Left kidney (tissue), 2 donors: Measurements from ENCODE around the gene ITLN1. TPM values are rescaled to one million over a fixed set of nuclear protein-coding genes. Genes with fewer than 3 reads are reported as not detected.
"Not testable (repeated sequence)": the region's sequence is repeated elsewhere in the genome, so short reads cannot be mapped to it uniquely, and the experiment has no call there.

ENCODE experiments used
- DNase-seq: peaks from one replicate; pipeline ENCODE4 v3.0.0-alpha.2; 2013
- polyA plus RNA-seq: library from polyadenylated mRNA; unstranded; fragments of 120-200 nt; gene quantifications from one replicate; pipeline ENCODE4 v1.2.1, GENCODE V29; 2013; ENCODE audit not compliant: insufficient read length

ITLN1 gene
- polyA plus RNA-seq, 1 donor = 1.6 TPM

DNA sequence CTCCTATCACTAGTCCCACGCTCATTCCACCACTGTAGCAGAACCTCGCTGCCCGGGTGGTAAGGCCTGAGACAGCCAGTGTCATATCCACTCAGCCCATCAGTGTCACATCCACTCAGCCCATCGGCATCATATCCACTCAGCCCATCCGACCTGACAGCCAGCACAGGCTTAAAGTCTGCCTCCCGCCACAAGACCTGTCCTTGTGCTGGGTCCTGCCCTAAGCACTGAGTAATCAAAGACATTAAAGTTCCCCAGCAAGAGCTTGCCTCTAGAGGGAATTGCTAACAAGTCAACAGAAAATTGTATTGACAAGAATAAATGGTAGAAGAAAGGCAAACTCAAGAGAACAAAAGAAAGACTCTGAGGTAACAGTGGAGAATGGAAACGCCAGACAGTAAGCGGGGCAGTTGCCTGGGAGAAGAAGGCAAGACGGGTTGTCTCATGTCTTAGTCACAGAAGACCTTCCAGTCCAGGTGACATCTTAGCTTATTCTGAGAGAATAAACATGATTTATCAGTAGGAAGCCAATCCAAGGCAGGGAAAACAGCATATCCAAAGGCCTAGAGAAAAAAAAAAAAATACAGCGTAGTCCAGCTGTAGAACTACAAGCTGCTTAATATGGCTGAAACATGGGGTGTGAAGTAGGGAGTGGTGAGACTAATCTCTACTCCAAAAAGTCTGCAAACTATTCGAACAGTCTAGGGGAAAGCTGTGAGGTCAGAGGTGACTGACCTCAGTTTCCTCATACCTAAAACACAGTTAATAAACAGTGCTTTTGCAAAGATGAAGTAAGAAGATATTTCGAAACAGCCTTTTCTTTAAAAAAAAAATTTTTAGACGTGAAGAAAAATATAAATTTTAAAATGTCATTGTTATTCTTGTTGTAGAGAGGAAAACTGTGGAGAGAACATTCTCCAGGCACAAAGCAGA is 1.1 kb downstream of the ITLN1 start:
- DNase-seq = no peak

DNA sequence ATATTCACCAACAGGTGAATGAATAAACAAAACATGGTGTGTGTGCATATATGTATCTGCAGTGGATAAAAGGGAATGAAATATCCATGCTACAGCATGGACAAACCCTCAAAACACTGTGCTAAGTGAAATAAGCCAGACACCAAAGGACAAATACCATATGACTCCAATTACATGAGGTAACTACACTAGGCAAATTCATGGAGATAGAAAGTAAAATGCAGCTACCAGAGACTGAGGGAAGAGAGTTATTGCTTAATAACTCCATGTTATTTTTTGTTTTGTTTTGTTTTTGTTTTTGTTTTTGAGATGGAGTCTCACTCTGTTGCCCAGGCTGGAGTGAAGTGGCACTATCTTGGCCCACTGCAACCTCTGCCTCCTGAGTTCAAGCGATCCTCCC is 2.4 kb downstream of the ITLN1 start:
- no peak for DNase-seq

DNA sequence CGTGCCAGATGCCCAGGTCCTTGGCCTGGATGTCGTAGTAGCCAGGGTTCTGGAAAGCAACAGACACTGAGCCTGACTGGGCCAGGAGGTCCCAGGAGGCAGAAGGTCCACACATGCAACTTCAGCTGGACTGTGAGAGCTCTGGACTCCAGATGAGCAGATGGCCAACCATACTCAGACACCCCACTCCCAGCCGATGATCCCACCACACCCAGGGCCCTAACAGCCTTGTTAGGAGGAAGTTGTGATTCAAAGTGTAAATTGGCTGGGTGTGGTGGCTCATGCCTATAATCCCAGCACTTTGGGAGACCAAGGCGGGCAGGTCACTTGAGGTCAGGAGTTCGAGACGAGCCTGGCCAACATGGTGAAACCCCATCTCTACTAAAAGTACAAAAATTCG is 3.7 kb downstream of the ITLN1 start:
- DNase-seq = not testable (repeated sequence)

DNA sequence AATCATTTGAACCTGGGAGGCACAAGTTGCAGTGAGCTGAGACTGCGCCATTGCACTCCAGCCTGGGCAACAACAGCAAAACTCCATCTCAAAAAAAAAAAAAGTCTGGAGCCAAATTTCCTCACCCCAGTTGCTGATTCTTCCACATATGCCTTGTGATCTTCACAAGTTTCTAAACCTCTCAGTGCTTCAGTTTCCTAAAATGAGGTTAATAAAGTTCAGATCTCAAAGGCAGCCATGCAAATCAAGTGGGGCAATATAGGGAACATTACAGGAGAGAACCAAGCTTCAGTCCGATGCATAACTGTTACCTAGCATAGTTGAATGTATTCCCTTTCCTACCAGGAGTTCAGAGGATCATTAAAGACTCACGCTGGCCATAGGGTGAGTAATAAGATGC is 4.8 kb downstream of the ITLN1 start:
- DNase-seq = no peak

- no peak for DNase-seq
Measured at GRCh38 chr1:160879056-160879455, 5.9 kb downstream of the ITLN1 start.

DNA sequence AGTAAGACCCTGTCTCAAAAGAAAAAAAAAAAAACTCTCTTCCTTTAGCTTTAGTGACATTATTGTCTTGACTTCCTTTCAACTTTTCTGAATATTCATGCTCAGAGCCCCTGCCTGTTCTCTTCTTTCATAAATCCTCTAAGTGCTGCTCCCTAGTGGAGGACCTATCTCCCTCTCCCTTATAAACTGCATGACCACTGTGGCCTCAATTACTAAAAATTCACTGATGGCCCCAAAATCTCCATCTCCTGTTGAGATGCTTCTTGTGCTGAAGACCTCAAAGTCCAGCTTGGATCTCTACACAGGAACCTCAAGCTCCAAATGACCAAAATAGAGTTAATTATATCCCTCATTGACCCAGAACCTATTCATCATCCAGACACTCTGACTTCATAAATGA is 7.8 kb downstream of the ITLN1 start:
- DNase-seq = no peak

- DNase-seq = no peak
Measured at GRCh38 chr1:160876311-160876710, 8.7 kb downstream of the ITLN1 start.

GRCh38 chr1:160875591-160875990 is 9.4 kb downstream of the ITLN1 start:
- DNase-seq = not testable (repeated sequence)

- DNase-seq = no peak
Measured at GRCh38 chr1:160874935-160875334, 10.0 kb downstream of the ITLN1 start.

DNA sequence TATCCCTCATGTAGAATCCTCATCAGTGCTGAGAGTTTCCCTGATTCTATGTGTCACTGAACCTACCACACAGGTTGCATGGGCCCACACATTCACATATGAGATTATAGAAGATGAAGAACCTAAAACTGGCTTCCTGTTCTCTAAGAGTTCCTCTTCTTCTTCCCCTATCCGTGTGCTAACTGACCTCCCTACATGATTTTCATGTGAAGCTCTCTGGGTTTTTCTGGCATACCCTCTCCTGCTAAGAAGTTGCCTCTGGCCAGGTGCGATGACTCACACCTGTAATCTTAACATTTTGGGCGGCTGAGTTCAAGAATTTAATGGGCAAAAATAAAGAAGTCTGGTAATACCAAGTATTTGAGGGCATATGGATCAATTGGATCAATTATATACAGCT is 16.8 kb downstream of the ITLN1 start:
- DNase-seq = no peak

- DNase-seq = not testable (repeated sequence)
Measured at GRCh38 chr1:160867651-160868050, 17.3 kb downstream of the ITLN1 start.

- DNase-seq = no peak
Measured at GRCh38 chr1:160866695-160867260, 18.2 kb downstream of the ITLN1 start.

DNA sequence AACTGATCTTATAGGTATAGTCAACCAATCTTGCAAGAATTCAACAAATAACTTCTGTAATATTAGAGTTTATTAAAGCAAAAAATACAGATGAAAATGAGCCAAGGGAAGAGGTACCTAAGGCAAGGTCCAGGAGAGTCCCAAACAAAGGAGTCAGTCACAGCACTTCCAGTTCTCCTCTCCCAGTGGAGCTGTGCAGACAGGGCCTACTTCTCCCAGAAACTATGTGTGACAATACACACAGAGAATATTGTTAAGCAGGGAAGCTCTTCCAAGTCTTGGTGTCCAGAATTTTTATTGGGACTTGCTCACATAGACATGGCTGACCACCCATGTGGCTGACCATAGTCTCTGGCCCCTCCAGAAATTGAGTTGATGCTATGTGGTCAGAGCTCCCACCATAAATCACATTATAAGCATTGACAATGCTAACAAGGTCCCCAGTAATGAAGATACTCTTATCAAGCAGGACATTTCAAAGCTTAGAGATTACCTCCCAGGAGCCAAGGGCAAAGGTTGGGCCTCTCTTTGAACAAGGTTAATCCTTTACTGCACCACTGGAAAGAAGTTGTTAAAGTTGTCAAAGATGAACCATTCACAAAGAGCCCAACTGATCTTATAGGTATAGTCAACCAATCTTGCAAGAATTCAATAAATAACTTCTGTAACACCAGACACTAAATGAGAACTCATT is 18.8 kb downstream of the ITLN1 start:
- no peak for DNase-seq

- DNase-seq = no peak
Measured at GRCh38 chr1:160865337-160865736, 19.6 kb downstream of the ITLN1 start.

- no peak for DNase-seq
Measured at GRCh38 chr1:160864173-160864572, 20.8 kb downstream of the ITLN1 start.

DNA sequence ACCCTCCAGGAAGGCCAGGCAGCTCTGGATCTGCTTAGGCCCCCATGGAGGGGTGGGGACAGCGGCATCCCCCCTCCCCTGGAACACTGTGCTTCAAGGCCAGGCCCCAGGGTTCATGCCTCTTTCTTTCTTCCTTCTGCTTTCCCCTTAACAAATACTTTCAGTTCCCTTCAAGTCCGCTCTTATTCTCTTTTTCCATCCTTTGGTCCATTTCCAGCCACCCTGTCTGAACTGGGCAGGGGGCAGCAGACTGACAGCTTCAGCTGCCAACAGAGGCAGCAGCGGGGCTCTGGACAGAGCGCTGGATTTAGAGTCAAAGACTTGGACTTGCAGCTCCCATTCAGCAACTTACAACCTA is 21.2 kb downstream of the ITLN1 start:
- no peak for DNase-seq

DNA sequence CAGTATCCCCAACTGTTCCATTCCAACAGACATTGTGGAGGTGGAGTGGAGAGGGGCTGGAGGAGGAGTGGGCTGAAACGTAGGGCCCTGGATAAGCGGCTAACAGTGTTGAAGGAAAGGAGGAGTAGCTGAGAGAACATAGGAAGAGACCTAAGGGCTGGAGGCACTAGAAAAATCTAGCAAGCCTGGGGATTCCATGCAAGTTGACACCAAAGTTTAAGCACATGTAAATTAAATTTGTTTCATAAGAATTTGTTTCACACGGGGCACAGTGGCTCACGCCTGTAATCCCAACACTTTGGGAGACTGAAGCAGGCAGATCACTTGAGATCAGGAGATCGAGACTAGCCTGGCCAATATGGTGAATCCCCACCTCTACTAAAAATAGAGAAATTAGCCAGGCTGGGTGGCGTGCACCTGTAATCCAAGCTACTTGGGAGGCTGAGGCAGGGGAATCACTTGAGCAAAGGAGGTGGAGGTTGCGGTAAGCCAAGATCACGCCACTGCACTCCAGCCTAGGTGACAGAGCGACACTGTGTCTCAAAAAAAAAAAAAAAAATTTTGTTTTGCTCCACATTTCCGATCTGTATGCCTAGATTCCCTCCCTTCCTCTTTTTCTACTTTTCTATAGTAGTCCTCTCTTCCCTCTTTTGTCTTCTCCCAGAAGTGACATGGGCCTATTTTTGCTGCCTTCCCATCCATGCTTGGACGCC is 21.8 kb downstream of the ITLN1 start:
- DNase-seq = no peak

- DNase-seq = no peak
Measured at GRCh38 chr1:160862203-160863060, 22.5 kb downstream of the ITLN1 start, which contains the start of gene CD244. Gene CD244 (minus strand): TSS chr1:160862887. CDS start chr1:160862677, 210 bp downstream.

DNA sequence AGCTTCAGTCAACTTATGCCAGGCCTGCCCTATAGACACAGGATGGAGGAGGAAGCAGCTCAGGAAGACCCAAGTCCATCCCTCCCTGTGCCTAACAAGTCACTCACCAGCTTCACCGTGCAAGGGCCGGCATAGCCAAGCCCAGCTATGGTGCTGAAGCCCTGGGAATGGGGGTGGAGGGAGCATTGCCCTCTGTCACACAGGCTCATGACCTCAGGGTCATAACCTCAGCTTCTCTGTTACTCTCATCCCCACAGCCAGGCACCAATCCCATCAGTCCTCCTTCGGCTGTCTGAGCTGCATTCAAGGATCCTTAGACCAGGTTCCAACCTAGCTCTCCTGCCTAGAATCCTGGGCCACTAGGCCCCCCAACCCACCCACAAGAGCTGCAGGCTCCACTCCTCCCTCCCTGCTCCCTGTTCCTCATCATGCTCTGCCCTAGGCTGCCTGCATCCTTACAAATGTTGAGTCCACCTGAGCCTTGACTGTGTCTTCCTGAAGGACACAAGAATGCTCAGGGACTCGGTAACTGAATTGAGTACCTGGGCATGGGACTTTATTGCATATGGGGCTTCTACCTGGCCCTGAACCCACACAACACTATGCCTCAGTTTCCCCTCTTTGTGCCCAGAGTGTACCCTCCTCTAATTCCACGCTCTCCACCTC is 24.0 kb downstream of the ITLN1 start:
- DNase-seq = no peak

GRCh38 chr1:160859166-160859565 is 25.8 kb downstream of the ITLN1 start:
- no peak for DNase-seq

DNA sequence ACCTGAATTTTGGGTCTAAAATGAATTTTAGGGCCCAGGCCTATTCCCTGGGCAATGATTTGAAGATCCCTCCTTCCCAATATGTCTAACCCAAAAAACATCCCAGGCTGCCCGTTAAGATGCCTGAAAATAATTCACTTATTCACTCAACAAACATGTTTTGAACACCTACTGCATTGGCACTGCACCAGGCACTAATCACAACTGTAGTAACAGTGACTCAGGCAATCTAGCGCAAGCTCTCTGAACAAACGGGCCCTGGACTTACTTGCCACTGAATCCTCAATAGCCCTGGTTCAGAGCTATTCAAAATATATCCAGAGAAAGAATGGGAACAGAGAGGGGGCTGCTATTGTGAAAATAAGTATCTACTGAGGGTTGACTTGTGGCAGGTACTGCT is 26.5 kb downstream of the ITLN1 start:
- DNase-seq = no peak
